Lung (tissue), 12 donors: Measurements from ENCODE around the gene HPS3. TPM values are rescaled to one million over a fixed set of nuclear protein-coding genes. Genes with fewer than 3 reads are reported as not detected.
A peak's percentile ranks its signal among the peaks of the same experiment; 100 is the strongest.

Source experiments
- ATAC-seq: fragments of 200-7000 bp; cut with Tn5 transposase; one replicate; pipeline ENCODE4 v1.9.1; 2020; ENCODE audit warnings: moderate number of reproducible peaks; ENCODE audit not compliant: insufficient read depth, low FRiP score
- DNase-seq, 3 donors: peaks; one replicate each; pipeline ENCODE4 v3.0.0-alpha.2; 2013 to 2017
- H3K27ac ChIP-seq, 2 donors: one replicate each; pipeline ENCODE4 v1.5.1; 2013; ENCODE audit warnings: mild to moderate bottlenecking in 2 of 2, moderate library complexity in 2 of 2, control low read depth in 1 of 2, inconsistent platforms in 1 of 2, low read depth in 1 of 2, low read length in 1 of 2
- H3K27me3 ChIP-seq, 3 donors: one replicate each; pipeline ENCODE4 v1.5.1; 2013; ENCODE audit warnings: low read length in 2 of 3; ENCODE audit not compliant: control insufficient read depth in 3 of 3, insufficient read depth in 3 of 3
- H3K36me3 ChIP-seq, 4 donors: one replicate each; pipeline ENCODE4 v1.5.1; 2013; ENCODE audit warnings: low read length in 4 of 4, mild to moderate bottlenecking in 1 of 4, moderate library complexity in 1 of 4; ENCODE audit not compliant: control insufficient read depth in 4 of 4, insufficient read depth in 4 of 4
- H3K4me1 ChIP-seq, 5 donors: one replicate each; pipeline ENCODE4 v1.5.1; 2013; ENCODE audit warnings: low read length in 5 of 5, mild to moderate bottlenecking in 2 of 5, moderate library complexity in 1 of 5; ENCODE audit not compliant: control insufficient read depth in 5 of 5, insufficient read depth in 5 of 5
- H3K4me3 ChIP-seq: one replicate; pipeline ENCODE4 v1.5.1; 2013; ENCODE audit warnings: mild to moderate bottlenecking, control low read depth, moderate library complexity
- H3K9ac ChIP-seq, 2 donors: one replicate each; pipeline ENCODE4 v1.5.1; 2013; ENCODE audit warnings: low read length in 2 of 2, control low read depth in 1 of 2; ENCODE audit not compliant: insufficient read depth in 1 of 2
- H3K9me3 ChIP-seq, 4 donors: one replicate each; pipeline ENCODE4 v1.5.1; 2013; ENCODE audit warnings: low read length in 3 of 4, mild to moderate bottlenecking in 1 of 4, moderate library complexity in 1 of 4; ENCODE audit not compliant: control insufficient read depth in 4 of 4, insufficient read depth in 3 of 4
- CTCF ChIP-seq: IDR thresholded peaks from 2 replicates; pipeline ENCODE4 v1.5.1; 2012; ENCODE audit warnings: mild to moderate bottlenecking; ENCODE audit errors: control extremely low read depth, extremely low read depth
- WGBS, 2 donors: extraction: QIAGEN DNeasy Blood & Tissue Kit; methylation state at CpG; one replicate each; pipeline ENCODE4 v1.1.7; 2013; 5-methylcytosine and 5-hydroxymethylcytosine counted together
- polyA plus RNA-seq, 2 donors: library from polyadenylated mRNA; stranded (reverse); fragments of 200-250 nt; gene quantifications; one replicate each; pipeline ENCODE4 v1.2.1, GENCODE V29; 2013
- total RNA-seq, 2 donors: library from RNA; depleted of rRNA in 1 of 2; stranded (reverse); fragments of >200 nt in 1 of 2; gene quantifications; one replicate each; pipeline ENCODE4 v1.2.1, GENCODE V29; 2014 to 2021
- donor health status: control.
- donor health status: control.
- donor health status: Bipolar disorder and iron deficiency.
- donor health status: healthy.
- donor health status: DM: yes; HTN: yes; CAD: no.

HPS3 gene
- total and polyA plus RNA-seq, 4 donors, result 9.3 to 43.7 (median 15.9) TPM

- ATAC-seq (no peak), DNase-seq (no peak)
- no peak overlapping the region for H3K9ac ChIP-seq
- no peaks in the 10 kb centered on the region for H3K9me3 ChIP-seq
- 71 to 81% methylated on average over 3 of the region's 3 CpGs for WGBS, 2 donors
- TF ChIP-seq CTCF, result no peak
- H3K27me3 ChIP-seq, result no peaks in the 10 kb centered on the region
- no peak overlapping the region for H3K27ac ChIP-seq
- peaks cover 0 to 14% (median 3%) of the 10 kb centered on the region in 5 donors for H3K4me1 ChIP-seq
- H3K36me3 ChIP-seq, result peaks cover 0 to 3% (median 2%) of the 10 kb centered on the region in 4 donors
- H3K4me3 ChIP-seq, result no peak overlapping the region
Observed at GRCh38 chr3:149134575-149134974, 5.1 kb downstream of the HPS3 start.

GRCh38 chr3:149142682-149143081, 13.2 kb downstream of the HPS3 start:
- Histone ChIP-seq H3K9me3 (no peaks in the 10 kb centered on the region), H3K36me3 (peaks cover 2 to 20% (median 7%) of the 10 kb centered on the region in 4 donors), H3K4me3 (no peak overlapping the region), H3K27ac (no peak overlapping the region), H3K27me3 (no peaks in the 10 kb centered on the region), H3K9ac (no peak overlapping the region), H3K4me1 (no peaks in the 10 kb centered on the region)
- no peak for TF ChIP-seq CTCF
- DNase-seq (no peak), ATAC-seq (no peak)
- 76 to 82% methylated on average over 4 of the region's 4 CpGs for WGBS, 2 donors

- peaks cover 5 to 29% (median 12%) of the 10 kb centered on the region in 4 donors for H3K36me3 ChIP-seq
- no peak overlapping the region for H3K9ac ChIP-seq
- no peaks in the 10 kb centered on the region for H3K27me3 ChIP-seq
- no peak overlapping the region for H3K4me3 ChIP-seq
- TF ChIP-seq CTCF, result no peak
- no peak overlapping the region for H3K27ac ChIP-seq
- no peak for ATAC-seq
- no peaks in the 10 kb centered on the region for H3K4me1 ChIP-seq
- WGBS, 2 donors, result 62 to 82% methylated on average over 2 of the region's 2 CpGs
- DNase-seq, result no peak
- H3K9me3 ChIP-seq, result no peaks in the 10 kb centered on the region
Observed at GRCh38 chr3:149145356-149145755, 15.9 kb downstream of the HPS3 start.

GRCh38 chr3:149145974-149146373, 16.5 kb downstream of the HPS3 start:
- H3K27ac ChIP-seq, result no peak overlapping the region
- WGBS, 2 donors, result 49 to 74% methylated on average over 1 of the region's 1 CpG
- H3K9ac ChIP-seq, result no peak overlapping the region
- no peak for TF ChIP-seq CTCF
- H3K27me3 ChIP-seq, result no peaks in the 10 kb centered on the region
- ATAC-seq, result peak; percentile 58
- H3K36me3 ChIP-seq, result peaks cover 5 to 28% (median 13%) of the 10 kb centered on the region in 4 donors
- H3K4me3 ChIP-seq, result no peak overlapping the region
- H3K4me1 ChIP-seq, result no peaks in the 10 kb centered on the region
- H3K9me3 ChIP-seq, result no peaks in the 10 kb centered on the region
- no peak for DNase-seq
